HL-60 (cell line): ENCODE results near the gene CCDC88C.

Source experiments
- CTCF ChIP-seq: IDR thresholded peaks from one replicate; pipeline ENCODE4 v1.5.1; 2011; ENCODE audit warnings: low read length, control low read depth, inconsistent platforms; ENCODE audit not compliant: insufficient read depth
- SPI1 ChIP-seq: IDR thresholded peaks from 2 replicates; pipeline ENCODE4 v1.6.1; 2012; ENCODE audit warnings: low read depth, mild to moderate bottlenecking, borderline replicate concordance
- TF ChIP-seq, protein P1 (sequence below): IDR thresholded peaks from 2 replicates; pipeline ENCODE4 v1.6.1; 2012; ENCODE audit warnings: low read depth; ENCODE audit not compliant: insufficient replicate concordance

GRCh38 chr14:91388551-91388975, 29.1 kb downstream of the CCDC88C start:
- TF ChIP-seq CTCF: no peak
- TF ChIP-seq, protein P1, sequence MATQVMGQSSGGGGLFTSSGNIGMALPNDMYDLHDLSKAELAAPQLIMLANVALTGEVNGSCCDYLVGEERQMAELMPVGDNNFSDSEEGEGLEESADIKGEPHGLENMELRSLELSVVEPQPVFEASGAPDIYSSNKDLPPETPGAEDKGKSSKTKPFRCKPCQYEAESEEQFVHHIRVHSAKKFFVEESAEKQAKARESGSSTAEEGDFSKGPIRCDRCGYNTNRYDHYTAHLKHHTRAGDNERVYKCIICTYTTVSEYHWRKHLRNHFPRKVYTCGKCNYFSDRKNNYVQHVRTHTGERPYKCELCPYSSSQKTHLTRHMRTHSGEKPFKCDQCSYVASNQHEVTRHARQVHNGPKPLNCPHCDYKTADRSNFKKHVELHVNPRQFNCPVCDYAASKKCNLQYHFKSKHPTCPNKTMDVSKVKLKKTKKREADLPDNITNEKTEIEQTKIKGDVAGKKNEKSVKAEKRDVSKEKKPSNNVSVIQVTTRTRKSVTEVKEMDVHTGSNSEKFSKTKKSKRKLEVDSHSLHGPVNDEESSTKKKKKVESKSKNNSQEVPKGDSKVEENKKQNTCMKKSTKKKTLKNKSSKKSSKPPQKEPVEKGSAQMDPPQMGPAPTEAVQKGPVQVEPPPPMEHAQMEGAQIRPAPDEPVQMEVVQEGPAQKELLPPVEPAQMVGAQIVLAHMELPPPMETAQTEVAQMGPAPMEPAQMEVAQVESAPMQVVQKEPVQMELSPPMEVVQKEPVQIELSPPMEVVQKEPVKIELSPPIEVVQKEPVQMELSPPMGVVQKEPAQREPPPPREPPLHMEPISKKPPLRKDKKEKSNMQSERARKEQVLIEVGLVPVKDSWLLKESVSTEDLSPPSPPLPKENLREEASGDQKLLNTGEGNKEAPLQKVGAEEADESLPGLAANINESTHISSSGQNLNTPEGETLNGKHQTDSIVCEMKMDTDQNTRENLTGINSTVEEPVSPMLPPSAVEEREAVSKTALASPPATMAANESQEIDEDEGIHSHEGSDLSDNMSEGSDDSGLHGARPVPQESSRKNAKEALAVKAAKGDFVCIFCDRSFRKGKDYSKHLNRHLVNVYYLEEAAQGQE: no peak
- no peak for TF ChIP-seq SPI1
